ENCODE data around the gene DMD.
"Not testable (repeated sequence)": the region's sequence is repeated elsewhere in the genome, so short reads cannot be mapped to it uniquely, and the experiment has no call there.

The DMD gene

GRCh38 chrX:32852203-32852602 is 359.1 kb downstream of the DMD start:
- no peak for DNase-seq (ENCODE audit: low read depth in 2 of 2)

- DNase-seq (ENCODE audit: low read depth in 2 of 2): no peak
Observed at GRCh38 chrX:32851556-32851955, 359.8 kb downstream of the DMD start.

- DNase-seq (ENCODE audit: low read depth in 2 of 2): no peak
Observed at GRCh38 chrX:32847921-32848320, 363.4 kb downstream of the DMD start.

GRCh38 chrX:32842053-32842452 is 369.3 kb downstream of the DMD start:
- no peak for DNase-seq (ENCODE audit: low read depth in 2 of 2)

GRCh38 chrX:32839781-32840180 is 371.6 kb downstream of the DMD start:
- no peak for DNase-seq (ENCODE audit: low read depth in 2 of 2)

- no peak for DNase-seq (ENCODE audit: low read depth in 2 of 2)
Observed at GRCh38 chrX:32825009-32825408, 386.3 kb downstream of the DMD start.

- no peak for DNase-seq (ENCODE audit: low read depth in 2 of 2)
Observed at GRCh38 chrX:32804034-32804433, 407.3 kb downstream of the DMD start.

GRCh38 chrX:32798990-32799389 is 412.4 kb downstream of the DMD start:
- DNase-seq (ENCODE audit: low read depth in 2 of 2): no peak

- no peak for DNase-seq (ENCODE audit: low read depth in 2 of 2)
Observed at GRCh38 chrX:32788936-32789335, 422.4 kb downstream of the DMD start.

- no peak for DNase-seq (ENCODE audit: low read depth in 2 of 2)
Observed at GRCh38 chrX:32780109-32780508, 431.2 kb downstream of the DMD start.

GRCh38 chrX:32778965-32779364 is 432.4 kb downstream of the DMD start:
- no peak for DNase-seq (ENCODE audit: low read depth in 2 of 2)

GRCh38 chrX:32774966-32775365 is 436.4 kb downstream of the DMD start:
- DNase-seq (ENCODE audit: low read depth in 2 of 2): no peak

- DNase-seq (ENCODE audit: low read depth in 2 of 2): no peak
Observed at GRCh38 chrX:32749070-32749469, 462.3 kb downstream of the DMD start.

GRCh38 chrX:32745323-32745722 is 466.0 kb downstream of the DMD start:
- DNase-seq (ENCODE audit: low read depth in 2 of 2): no peak

- DNase-seq (ENCODE audit: low read depth in 2 of 2): no peak
Observed at GRCh38 chrX:32744921-32745320, 466.4 kb downstream of the DMD start.

- DNase-seq (ENCODE audit: low read depth in 2 of 2): no peak
Observed at GRCh38 chrX:32741910-32742309, 469.4 kb downstream of the DMD start.

- no peak for DNase-seq (ENCODE audit: low read depth in 2 of 2)
Observed at GRCh38 chrX:32708542-32708941, 502.8 kb downstream of the DMD start.

GRCh38 chrX:32705385-32705784 is 506.0 kb downstream of the DMD start:
- DNase-seq (ENCODE audit: low read depth in 2 of 2): not testable (repeated sequence)

GRCh38 chrX:32687379-32687778 is 524.0 kb downstream of the DMD start:
- no peak for DNase-seq (ENCODE audit: low read depth in 2 of 2)

- no peak for DNase-seq (ENCODE audit: low read depth in 2 of 2)
Observed at GRCh38 chrX:32678487-32678886, 532.9 kb downstream of the DMD start.

GRCh38 chrX:32673193-32673592 is 538.2 kb downstream of the DMD start:
- no peak for DNase-seq (ENCODE audit: low read depth in 2 of 2)

GRCh38 chrX:32662516-32662915 is 548.8 kb downstream of the DMD start:
- no peak for DNase-seq (ENCODE audit: low read depth in 2 of 2)

GRCh38 chrX:32644476-32645245 is 566.7 kb downstream of the DMD start:
- DNase-seq (ENCODE audit: low read depth in 2 of 2): no peak

- DNase-seq (ENCODE audit: low read depth in 2 of 2): no peak
Observed at GRCh38 chrX:32642283-32642682, 569.1 kb downstream of the DMD start.
